ENCODE results near the gene FBXW7.

Gene FBXW7

DNA sequence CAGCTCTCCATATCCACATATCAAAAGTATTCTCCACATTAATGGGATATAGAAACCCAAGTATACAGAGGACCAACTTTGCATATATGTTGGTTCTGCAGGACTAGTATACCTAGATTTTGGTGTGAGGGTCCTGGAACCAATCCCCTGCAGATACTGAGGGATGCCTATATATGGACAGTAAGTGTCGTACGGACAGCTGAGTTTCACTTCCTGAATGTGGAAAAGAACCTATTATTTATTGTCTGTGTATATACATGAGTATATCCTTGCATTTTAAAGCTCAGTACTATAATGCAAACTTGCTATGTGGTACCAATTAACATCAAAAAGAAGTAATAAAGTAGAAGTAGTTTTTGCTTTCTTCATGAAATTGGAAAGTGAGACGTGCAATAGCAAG is 101.9 kb downstream of the FBXW7 start:
- in situ Hi-C loops (cut with MboI; ENCODE audit: low sequenced_read_pairs) = no loop called here

DNA sequence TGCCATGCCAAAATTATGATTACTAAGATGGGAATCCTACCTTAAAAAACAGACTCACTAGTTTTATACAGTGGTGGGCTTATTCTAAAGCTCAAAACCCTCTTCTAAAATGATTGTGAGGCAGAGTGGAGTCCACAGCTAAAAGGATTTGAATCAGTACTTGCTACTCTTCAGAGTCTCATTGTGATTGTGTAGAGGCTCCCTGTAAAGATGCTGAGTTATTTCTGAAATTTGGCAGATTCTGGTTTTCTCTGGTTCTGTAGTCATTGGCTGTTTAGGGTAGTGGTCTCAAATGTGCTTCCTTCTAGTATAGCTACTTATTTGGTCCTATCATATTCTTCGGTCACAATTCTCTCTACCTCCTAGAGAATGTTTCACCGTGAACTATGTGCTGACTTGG is 104.1 kb downstream of the FBXW7 start:
- in situ Hi-C loops (cut with MboI; ENCODE audit: low sequenced_read_pairs) = no loop called here

DNA sequence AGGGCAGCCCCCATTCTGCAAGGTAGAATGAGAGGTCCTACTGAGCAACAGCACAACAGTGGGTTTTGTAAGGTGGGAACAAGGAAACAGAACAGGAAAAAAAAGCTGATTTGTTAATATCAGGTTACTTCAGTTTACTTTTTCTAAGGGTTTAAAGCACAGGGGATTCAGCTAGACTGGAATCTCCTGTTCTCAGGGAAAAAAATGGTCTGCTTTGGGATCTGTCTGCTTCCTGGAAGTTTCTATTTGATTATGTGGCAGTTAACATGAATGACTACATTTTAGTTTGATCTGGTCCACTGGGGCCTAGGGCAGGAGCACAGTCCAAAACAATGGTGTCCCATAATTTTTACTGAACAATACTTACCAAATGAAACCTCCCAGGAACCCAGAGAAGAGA is 104.6 kb downstream of the FBXW7 start:
- in situ Hi-C loops (cut with MboI; ENCODE audit: low sequenced_read_pairs) = no loop called here

DNA sequence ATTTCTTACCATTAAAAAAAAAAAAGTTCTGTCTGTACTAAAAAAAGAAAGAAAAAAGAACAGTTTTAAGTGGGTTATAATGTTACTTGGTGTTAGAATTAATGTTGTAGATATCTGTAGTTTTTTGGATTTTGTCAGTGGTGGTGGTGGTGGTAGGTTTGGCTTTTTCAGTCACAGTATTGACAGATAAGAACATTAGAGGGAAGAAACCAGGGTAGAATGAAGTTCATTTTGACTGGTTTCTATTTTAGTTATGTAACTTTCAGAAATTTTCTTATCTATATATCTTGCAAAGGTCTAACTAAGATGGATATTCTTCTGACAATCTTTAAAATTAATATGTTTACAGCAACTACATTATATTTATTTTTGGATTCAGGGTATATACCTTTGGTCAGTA is 105.4 kb downstream of the FBXW7 start:
- in situ Hi-C loops (cut with MboI; ENCODE audit: low sequenced_read_pairs) = no loop called here

DNA sequence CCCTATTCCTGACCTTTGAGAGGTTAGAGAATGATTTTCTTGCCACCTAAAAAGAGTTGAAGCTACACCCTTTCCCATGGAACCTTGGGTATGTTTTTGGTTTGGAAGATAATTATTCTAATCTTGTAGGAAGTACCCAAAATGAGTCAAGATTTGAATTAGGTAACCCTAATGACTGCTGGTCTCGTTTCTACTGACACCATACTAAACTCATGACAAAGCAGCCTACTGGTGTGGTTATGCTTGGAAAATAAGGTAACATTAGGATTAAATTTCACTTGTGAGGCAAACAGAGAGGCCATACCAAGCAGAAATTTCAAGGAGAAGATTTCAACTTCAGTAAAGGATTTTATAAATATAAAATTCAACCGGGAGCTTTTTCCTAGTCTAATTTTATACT is 107.9 kb downstream of the FBXW7 start:
- in situ Hi-C loops (cut with MboI; ENCODE audit: low sequenced_read_pairs) = no loop called here

DNA sequence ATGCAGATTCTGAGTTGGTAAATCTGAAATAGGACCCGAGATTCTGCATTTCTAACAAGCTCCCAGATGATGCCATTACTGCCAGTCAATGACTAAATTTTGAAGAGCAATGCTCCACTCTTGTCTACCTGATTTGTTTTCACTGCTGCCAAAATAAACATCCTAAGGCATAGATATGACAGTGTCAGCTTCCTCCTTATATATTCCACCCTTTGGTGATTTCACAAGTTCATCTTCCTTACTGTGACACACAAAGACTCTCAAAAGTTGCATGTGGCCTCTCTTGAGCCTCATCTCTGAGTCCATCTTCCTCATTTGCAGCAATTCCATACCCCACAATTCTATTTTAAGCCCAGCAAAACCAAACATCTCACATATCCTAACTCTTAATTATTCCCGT is 110.9 kb downstream of the FBXW7 start:
- in situ Hi-C loops (cut with MboI; ENCODE audit: low sequenced_read_pairs) = no loop called here

DNA sequence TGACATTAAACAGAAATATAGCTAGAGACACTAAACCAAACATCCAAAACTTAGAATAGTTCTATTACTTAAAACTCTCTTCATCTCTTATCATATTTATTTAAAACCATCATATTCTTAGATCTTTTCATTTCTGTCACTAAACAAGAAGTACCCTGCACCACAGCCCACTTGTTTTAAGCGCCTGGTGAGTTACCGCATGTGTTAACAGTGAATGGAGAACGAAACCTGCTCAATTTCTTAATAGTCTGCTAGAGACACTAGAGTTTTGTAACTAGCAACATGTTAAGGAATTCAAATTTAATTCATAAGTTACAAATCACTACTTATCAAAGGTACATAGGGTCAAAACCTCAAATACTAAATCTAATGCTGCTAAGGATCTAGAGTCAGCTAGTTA is 111.5 kb downstream of the FBXW7 start:
- in situ Hi-C loops (cut with MboI; ENCODE audit: low sequenced_read_pairs) = no loop called here

DNA sequence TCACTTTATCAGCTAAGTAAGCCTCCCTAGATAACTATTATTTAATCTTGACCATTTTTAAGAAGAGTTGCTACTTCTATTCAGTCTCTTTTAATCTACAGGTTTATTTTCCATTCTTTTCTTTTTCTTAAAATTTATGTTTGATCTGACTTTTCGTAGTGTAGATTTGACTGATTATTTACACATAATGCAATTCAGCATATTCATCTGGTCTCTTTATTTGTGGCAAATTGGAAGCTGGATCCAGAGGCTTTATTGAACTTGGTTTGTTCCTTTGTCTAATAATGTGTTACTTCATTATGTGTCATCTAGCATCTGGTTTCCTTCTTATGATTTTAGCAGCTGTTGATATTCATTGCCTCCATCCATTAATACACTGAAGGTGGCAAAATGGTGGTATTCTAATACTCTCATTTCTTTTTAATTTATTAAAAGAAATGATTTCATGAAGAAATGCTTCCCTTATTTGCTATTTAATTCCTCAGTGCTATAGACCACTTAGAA is 113.0 kb downstream of the FBXW7 start:
- in situ Hi-C loops (cut with MboI; ENCODE audit: low sequenced_read_pairs) = no loop called here

DNA sequence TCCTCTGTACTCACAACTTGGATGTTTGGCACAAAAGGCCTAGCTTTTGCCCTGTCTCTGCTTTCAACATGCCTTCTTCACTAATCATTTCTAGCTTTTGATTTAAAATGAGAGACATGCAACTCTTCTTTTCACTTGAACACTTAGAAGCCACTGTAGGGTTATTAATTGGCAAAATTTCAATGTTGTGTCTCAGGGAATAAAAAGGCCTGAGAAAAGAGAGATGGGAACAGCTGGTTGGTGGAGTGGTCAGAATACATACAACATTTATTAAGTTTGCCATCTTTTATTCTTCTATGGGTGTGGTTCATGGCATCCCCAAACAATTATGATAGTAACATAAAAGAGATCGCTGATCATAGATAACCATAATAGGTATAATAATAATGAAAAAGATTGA is 114.3 kb downstream of the FBXW7 start:
- in situ Hi-C loops (cut with MboI; ENCODE audit: low sequenced_read_pairs) = no loop called here

DNA sequence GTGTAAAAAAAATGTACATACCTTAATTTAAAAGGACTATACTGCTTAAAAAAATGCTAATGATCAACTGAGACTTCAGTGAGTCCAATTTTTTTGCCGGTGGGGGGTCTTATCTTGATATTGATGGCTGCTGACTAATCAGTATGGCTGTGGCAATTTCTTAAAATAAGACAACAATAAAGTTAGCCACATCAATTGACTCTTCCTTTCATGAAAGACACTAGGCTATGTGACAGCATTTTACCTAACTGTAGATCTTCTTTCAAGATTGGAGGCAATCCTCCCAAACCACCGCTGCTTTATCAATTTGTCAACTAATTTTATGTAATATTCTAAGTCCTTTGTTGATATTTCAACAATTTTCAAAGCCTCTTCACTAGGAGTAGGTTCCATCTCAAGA is 116.1 kb downstream of the FBXW7 start:
- in situ Hi-C loops (cut with MboI; ENCODE audit: low sequenced_read_pairs) = no loop called here

DNA sequence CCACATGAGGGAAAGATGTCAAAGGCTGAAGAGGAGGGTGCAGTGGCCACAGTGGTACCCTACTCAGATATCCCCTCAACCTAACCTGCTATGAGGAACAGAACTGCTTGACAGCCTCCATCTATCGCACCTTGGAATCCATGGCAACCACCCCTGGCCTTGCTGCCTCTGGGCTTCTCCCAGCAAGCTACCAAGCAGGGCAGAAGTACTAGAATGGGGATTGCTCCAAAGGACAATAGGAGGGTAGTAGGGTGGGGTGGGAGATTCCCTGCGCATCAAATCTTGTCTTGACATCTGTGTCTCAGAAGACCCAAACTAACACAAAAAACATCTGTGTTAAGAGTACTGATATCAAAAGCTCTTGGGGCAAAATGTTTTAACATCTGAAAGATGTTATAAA is 118.2 kb downstream of the FBXW7 start:
- in situ Hi-C loops (cut with MboI; ENCODE audit: low sequenced_read_pairs) = no loop called here

DNA sequence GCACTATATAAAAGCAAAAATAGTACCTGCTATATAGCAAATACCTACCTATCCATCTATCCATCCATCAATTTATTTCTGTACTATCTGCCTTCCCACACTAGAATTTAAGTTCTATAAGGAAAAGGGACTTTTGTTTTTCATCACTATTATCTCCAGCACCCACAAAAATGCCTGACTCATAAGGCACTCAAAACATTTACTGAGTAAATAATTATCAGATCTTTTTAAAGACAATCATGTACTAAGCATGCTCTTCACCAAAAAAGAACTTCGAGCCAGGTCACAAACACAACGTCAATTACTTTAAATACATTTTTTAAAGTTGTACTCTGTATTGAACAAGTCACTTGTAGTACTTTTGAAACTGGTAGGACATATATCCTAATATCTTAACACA is 119.9 kb downstream of the FBXW7 start:
- in situ Hi-C loops (cut with MboI; ENCODE audit: low sequenced_read_pairs) = no loop called here

DNA sequence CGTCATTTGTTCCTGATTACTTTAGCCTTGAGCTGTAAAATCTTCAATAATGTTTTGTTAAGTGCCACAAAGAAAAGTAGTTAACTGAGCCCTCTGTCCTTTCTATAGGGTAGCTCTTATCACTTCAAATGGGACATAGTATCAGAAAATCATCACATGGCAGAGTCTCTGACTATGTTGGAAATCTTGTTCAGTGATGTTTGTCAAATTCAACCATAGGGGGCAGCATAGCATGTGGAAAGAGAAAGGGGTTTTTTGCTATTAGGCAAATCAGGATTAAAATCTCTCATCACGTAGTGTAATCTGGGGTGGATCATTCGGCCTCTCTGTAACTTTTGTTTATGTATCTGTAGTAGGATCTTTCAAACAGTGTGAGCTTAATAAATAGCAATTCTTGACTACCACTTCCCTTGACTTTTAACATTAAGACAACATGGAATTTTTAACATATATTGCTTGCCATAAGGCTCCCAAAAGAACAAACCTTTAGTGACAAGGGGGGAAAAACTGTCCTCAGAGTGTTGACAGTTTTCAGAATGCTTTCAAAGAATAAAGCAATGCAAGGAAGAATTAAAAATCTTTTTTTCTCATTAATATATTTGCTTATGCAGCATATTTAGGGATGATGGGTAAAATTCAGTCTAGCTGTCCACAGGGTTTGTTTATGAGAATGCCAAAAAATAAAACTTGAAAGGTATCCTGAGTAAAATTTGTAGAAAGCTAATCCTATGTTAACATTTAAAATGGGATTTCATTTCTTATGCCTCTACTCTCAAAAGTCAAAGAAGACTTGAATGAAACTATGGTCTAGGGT is 127.2 kb downstream of the FBXW7 start:
- in situ Hi-C loops (cut with MboI; ENCODE audit: low sequenced_read_pairs) = no loop called here

DNA sequence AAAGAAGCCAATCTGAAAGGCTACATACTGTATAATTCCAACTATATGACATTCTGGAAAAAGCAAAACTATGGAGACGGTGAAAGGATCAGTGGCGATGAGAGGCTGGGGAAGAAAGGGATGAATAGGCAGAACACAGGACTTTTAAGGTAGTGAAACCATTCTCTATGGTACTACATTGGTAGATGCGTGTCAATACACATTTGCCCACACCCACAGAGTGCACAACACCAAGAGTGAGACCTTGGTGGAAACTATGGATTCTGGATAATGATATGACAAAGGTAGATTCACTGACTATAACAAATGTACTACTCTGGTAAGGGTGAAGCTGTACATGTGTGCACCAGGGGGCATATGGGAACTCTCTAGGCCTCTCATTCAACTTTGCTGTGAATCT is 134.5 kb downstream of the FBXW7 start:
- in situ Hi-C loops (cut with MboI; ENCODE audit: low sequenced_read_pairs) = no loop called here

DNA sequence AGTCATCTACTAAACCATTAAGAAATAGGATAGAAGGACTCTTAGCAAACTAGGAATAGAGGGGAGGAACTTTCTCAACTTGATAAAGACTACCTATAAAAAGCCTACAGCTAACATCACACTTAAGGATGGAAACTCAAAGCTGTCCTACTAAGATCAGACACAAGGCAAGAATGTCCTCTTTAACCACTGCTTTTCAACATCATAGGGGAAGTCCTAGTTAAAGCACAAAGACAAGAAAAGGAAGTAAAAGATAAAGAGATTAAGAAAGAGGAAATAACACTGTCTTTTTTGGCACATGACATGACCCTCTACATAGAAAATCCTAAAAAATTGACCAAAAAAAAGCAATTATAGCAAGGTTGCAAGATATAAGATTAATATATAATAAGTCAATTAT is 136.6 kb downstream of the FBXW7 start:
- in situ Hi-C loops (cut with MboI; ENCODE audit: low sequenced_read_pairs) = no loop called here

DNA sequence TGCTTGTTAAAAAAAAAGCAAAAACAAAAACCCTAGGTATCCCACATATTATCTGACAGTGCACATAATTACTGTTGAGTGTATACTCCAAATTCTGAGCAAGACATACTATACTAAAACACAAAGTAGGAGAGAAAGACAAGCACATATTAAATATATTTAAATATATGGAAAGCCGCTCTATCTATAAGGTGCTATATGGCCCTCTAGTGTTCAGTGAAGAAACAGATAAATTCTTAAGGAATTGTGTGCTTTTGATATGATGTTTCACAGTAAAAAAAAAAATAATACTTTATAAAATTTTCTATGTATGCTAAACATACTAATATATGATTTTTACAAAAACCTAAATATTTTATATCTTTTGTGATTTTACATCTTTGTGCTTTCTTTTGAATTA is 137.8 kb downstream of the FBXW7 start:
- in situ Hi-C loops (cut with MboI; ENCODE audit: low sequenced_read_pairs) = no loop called here

DNA sequence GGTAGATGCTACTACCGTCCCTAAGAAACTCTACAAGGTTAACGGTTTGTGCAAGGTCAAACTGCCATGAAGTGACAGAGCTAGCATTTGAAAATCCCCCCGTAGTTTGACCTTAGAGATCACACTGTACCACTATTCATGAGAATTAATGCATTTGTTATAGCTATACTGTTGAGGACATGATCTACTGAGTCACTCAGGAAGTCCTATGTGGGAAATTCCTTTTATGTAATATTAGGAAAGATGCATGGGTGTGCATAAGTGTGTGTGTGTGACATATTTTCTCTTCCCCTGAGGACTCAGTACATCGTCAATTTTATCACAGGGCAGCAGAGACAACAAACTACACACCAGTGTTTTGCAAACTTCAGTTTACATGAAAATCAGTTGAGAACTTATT is 141.1 kb downstream of the FBXW7 start:
- in situ Hi-C loops (cut with MboI; ENCODE audit: low sequenced_read_pairs) = no loop called here

DNA sequence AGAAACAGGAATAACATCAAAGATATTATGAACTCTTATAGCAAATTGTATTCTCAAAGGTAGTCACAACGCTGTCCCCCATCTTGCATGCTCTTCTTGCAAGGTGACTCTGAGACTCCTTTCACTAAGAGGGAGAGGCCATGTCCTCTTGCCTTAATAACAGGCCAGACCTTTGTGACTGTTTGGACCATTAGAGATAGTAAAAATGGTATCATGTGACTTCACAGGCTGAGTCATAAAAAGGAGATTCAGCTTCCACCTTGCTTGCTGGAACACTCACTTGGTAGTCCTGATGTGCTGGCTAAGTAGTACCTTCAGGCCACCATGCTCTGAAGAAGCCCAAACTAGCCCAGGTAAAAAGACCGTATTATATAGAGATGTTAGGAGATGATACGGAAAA is 143.8 kb downstream of the FBXW7 start:
- in situ Hi-C loops (cut with MboI; ENCODE audit: low sequenced_read_pairs) = no loop called here

DNA sequence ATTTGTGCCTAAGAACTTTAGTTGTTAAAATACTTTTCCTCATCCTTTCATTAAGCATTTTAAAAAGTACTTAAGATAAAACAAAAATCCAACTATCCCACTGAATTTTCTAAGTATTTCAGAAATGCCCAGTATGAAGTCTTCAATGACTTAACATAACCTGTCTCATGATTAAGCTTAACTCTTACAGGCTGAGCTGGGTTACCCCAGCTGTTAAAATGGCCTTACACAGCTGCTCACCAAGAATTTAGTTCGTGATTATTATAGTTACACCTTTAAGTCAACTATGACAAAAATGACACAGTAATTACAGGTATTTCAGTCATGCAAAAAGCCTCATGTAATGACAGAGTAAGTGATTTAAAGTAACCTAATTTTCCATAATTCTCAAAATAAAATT is 145.7 kb downstream of the FBXW7 start:
- in situ Hi-C loops (cut with MboI; ENCODE audit: low sequenced_read_pairs) = no loop called here

DNA sequence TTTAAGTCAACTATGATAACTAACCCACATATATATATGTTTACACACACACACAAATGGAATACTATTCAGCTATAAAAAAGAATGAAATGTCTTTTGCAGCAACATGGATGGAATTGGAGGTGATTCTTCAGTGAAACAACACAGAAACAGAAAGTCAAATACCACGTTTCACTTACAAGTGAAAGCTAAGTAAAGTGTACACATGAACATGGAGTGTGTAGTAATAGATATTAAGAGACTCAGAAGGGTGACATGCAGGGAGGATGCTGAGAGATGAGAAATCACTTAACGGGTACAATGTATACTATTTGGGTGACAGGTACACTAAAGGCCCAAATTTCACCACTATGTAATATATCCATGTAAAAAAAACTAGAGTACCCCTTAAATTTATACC is 146.5 kb downstream of the FBXW7 start:
- in situ Hi-C loops (cut with MboI; ENCODE audit: low sequenced_read_pairs) = no loop called here

DNA sequence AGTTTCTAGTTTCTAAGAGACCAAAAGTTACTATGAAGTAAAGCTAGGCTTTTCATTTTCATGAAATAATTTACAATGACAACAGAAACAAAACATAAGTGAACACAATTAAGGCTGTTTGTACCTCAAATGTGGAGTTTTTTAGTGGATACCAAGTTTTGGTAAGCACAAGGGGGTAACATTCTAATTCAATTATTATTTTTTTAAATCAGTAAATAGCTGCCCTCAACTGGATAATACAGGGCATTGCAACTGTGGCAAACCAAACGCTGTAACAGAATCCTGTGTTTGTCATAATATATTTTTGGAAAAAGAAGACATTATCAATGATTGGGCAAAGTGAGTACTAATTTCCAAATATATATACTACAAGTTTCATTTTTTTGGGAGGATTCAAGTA is 150.3 kb downstream of the FBXW7 start:
- in situ Hi-C loops (cut with MboI; ENCODE audit: low sequenced_read_pairs) = no loop called here

DNA sequence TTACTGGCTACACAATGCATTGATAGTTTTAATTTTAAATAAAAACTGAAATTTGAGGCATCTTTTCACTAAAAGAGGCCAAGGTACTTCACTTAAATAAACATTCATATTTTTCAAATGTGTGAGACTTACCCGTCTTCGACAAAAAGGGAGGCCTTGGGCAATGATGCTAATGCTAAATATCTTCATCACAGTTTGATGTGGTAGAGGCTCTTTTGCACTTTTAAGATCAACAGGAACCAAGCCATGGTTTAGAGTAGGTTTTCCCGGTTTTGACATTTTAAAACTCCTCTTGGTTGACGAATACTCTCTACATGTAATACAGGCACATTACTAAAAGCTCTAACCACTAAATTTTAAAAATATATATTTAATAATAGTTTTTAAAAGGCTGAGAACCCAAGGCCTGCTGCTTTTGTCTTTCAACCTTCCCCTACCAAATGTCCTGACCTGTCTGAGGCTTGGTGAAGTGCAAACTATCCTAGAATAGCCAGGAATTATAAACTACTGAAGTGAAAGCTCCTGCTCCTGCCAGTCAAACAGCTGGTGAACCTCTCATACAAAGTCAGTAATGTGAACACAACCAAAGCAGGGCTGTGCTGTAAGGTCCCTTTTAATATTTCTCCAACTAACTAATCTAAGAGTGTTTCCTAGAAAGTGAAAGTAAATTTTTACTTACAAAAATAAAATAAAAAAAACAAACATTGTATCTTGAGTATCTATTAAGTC is 153.7 kb downstream of the FBXW7 start:
- in situ Hi-C loops (cut with MboI; ENCODE audit: low sequenced_read_pairs) = no loop called here

Data from HL-60/S4 (cell line).